HAP-1 (cell line): ENCODE measurements around the gene MRPL11.
A peak's percentile ranks its signal among the peaks of the same experiment; 100 is the strongest.

ENCODE experiments used
- DNase-seq, 2 experiments: peaks; one replicate each; pipeline ENCODE4 v3.0.0-alpha.2; 2016 to 2020; ENCODE audit warnings: low spot score in 2 of 2
- H3K27me3 ChIP-seq: fragments of 250-450 bp; sonication (Bioruptor Pico); 2 replicates; pipeline ENCODE4 v1.5.1; 2020; ENCODE audit warnings: low read depth, mild to moderate bottlenecking, moderate library complexity
- H3K36me3 ChIP-seq: fragments of 250-450 bp; sonication (Bioruptor Pico); replicated peaks from 2 replicates; pipeline ENCODE4 v1.5.1; 2020; ENCODE audit warnings: mild to moderate bottlenecking
- H3K4me1 ChIP-seq: fragments of 250-450 bp; sonication (Bioruptor Pico); 2 replicates; pipeline ENCODE4 v1.5.1; 2020; ENCODE audit warnings: mild to moderate bottlenecking
- H3K4me3 ChIP-seq: fragments of 250-450 bp; sonication (Bioruptor Pico); 2 replicates; pipeline ENCODE4 v1.5.1; 2020; ENCODE audit warnings: mild to moderate bottlenecking, moderate library complexity
- H3K9me3 ChIP-seq: fragments of 250-450 bp; sonication (Bioruptor Pico); 2 replicates; pipeline ENCODE4 v1.5.1; 2020; ENCODE audit warnings: mild to moderate bottlenecking, moderate library complexity
- in situ Hi-C: fragments of 300-500 bp; cut with MboI; formaldehyde crosslinking; loops from 3 replicates; pipeline ENCODE4 v1.14.3; 2020; ENCODE audit warnings: low sequenced_read_pairs, inconsistent platforms, mixed read lengths

MRPL11 gene

GRCh38 chr11:66438504-66439466 lies at the start of gene MRPL11:
TSS of gene MRPL11 (minus strand) at chr11:66438848. CDS start at chr11:66438754, 94 bp downstream.
- Histone ChIP-seq H3K9me3 (peaks cover 2% of the 10 kb centered on the region; the same call in 1 of the 2 replicates), H3K27me3 (no peaks in the 10 kb centered on the region), H3K36me3 (peaks cover 16% of the 10 kb centered on the region), H3K4me1 (peaks cover 5% of the 10 kb centered on the region), H3K4me3 (peak within 1 kb of the TSS; percentile 73)
- DNase-seq = peak; percentile 93 to 95
- in situ Hi-C loops = no loop called here

DNA sequence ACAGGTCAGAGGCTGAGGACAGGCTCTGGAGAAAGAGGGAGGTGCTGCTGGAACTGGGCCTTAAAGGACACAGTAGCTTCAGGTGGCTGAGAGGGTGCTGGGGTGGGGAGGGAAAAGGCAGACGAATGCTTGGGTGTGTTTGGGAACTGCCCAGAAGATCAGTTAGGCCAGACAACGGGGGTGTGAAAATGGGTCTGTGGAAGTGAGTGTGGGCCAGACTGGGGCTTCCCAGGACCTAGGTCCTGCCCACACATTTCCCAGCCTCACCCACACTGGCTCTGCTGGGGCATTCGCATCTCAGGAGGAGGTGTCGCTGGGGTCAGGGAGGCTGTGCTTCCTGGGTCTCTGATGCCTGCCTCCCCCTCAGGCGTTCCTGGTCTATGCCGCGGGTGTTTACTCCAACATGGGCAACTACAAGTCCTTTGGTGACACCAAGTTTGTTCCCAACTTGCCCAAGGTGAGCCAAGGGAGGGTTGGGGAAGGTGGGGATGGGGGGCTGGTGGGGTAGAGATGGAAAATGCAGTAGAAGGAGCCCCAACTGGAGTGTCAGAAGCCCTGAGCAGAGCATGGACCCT lies 46.2 kb upstream of the MRPL11 start:
- in situ Hi-C loops = no loop called here
- Histone ChIP-seq H3K36me3 (peaks cover 5% of the 10 kb centered on the region; the same call in 1 of the 2 replicates), H3K27me3 (no peaks in the 10 kb centered on the region), H3K4me1 (no peaks in the 10 kb centered on the region), H3K4me3 (no peak overlapping the region), H3K9me3 (no peaks in the 10 kb centered on the region)
- DNase-seq = no peak

GRCh38 chr11:66480117-66480938 lies 41.7 kb upstream of the MRPL11 start, which contains the start of gene DPP3:
TSS of gene DPP3 (plus strand) at chr11:66480434. CDS start at chr11:66482201, 1,767 bp downstream.
- Histone ChIP-seq H3K4me3 (peak within 1 kb of the TSS; percentile 70), H3K9me3 (no peaks in the 10 kb centered on the region), H3K36me3 (peaks cover 10% of the 10 kb centered on the region; the same call in 1 of the 2 replicates), H3K4me1 (0 out of 2 replicates have a peak, but pooled peaks cover 7% of the 10 kb centered on the region), H3K27me3 (no peaks in the 10 kb centered on the region)
- in situ Hi-C loops = no loop called here
- DNase-seq = peak; percentile 94 to 98

- H3K9me3 ChIP-seq = no peaks in the 10 kb centered on the region
- no peaks in the 10 kb centered on the region for H3K27me3 ChIP-seq
- in situ Hi-C loops = no loop called here
- H3K4me1 ChIP-seq = 0 out of 2 replicates have a peak, but pooled peaks cover 7% of the 10 kb centered on the region
- peak; percentile 45 to 74 for DNase-seq
- peak overlapping the region; percentile 70 for H3K4me3 ChIP-seq
- H3K36me3 ChIP-seq = peaks cover 10% of the 10 kb centered on the region; the same call in 1 of the 2 replicates
Observed at GRCh38 chr11:66479394-66480116, 40.9 kb upstream of the MRPL11 start.

- Histone ChIP-seq H3K4me3 (peak overlapping the region; percentile 70), H3K9me3 (no peaks in the 10 kb centered on the region), H3K36me3 (peaks cover 15% of the 10 kb centered on the region), H3K4me1 (0 out of 2 replicates have a peak, but pooled peaks cover 7% of the 10 kb centered on the region), H3K27me3 (no peaks in the 10 kb centered on the region)
- peak in 1 of 2 experiments; percentile 40 for DNase-seq
- in situ Hi-C loops = no loop called here
Observed at GRCh38 chr11:66478729-66479393, 40.2 kb upstream of the MRPL11 start.

GRCh38 chr11:66477263-66478201 lies 38.9 kb upstream of the MRPL11 start:
- in situ Hi-C loops = no loop called here
- Histone ChIP-seq H3K27me3 (no peaks in the 10 kb centered on the region), H3K4me1 (0 out of 2 replicates have a peak, but pooled peaks cover 7% of the 10 kb centered on the region), H3K9me3 (no peaks in the 10 kb centered on the region), H3K4me3 (no peak overlapping the region), H3K36me3 (peaks cover 21% of the 10 kb centered on the region)
- no peak for DNase-seq

GRCh38 chr11:66476841-66477251 lies 38.2 kb upstream of the MRPL11 start:
- peak in 1 of 2 experiments; percentile 42 for DNase-seq
- Histone ChIP-seq H3K27me3 (no peaks in the 10 kb centered on the region), H3K36me3 (peaks cover 21% of the 10 kb centered on the region), H3K4me1 (0 out of 2 replicates have a peak, but pooled peaks cover 7% of the 10 kb centered on the region), H3K4me3 (no peak overlapping the region), H3K9me3 (no peaks in the 10 kb centered on the region)
- in situ Hi-C loops = no loop called here

DNA sequence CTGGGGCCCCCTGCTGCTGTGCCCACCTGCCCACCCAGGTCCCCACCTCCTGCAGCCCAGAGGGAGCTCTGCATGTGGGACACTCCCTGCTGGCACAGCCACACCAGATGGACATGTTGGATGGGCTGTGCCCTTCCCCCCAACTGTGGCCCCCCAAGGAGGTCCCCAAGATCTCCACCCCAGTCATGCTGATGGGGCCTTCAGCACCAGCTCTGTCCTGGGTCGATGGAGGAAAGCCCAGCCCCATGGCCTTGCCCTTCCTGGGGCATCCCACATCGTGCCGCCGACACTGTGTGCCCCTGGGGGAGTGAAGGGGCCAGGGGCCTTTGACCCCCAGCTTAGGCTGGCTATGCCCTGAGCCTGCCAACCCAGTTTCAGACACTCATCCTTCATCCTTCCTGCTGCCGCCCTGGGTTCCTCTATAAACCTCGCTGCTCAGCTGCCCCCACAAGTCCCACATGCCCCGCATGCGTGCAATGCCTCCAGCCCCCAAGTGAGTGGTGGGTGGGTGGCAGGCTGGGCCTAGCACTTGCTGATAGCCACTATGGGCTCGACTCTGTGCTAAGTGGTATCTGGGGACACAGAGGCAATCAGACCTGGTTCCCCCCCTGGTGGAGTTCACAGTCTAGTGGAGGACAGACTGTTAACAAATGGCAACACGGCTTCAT lies 37.7 kb upstream of the MRPL11 start:
- H3K27me3 ChIP-seq = no peaks in the 10 kb centered on the region
- peaks cover 21% of the 10 kb centered on the region for H3K36me3 ChIP-seq
- H3K4me1 ChIP-seq = 0 out of 2 replicates have a peak, but pooled peaks cover 7% of the 10 kb centered on the region
- in situ Hi-C loops = no loop called here
- H3K9me3 ChIP-seq = no peaks in the 10 kb centered on the region
- no peak for DNase-seq
- no peak overlapping the region for H3K4me3 ChIP-seq

GRCh38 chr11:66475349-66476172 lies 36.9 kb upstream of the MRPL11 start:
- Histone ChIP-seq H3K4me1 (0 out of 2 replicates have a peak, but pooled peaks cover 7% of the 10 kb centered on the region), H3K27me3 (no peaks in the 10 kb centered on the region), H3K9me3 (no peaks in the 10 kb centered on the region), H3K36me3 (peaks cover 21% of the 10 kb centered on the region), H3K4me3 (no peak overlapping the region)
- in situ Hi-C loops = no loop called here
- no peak for DNase-seq

GRCh38 chr11:66473608-66474515 lies 35.2 kb upstream of the MRPL11 start:
- 0 out of 2 replicates have a peak, but pooled peaks cover 3% of the 10 kb centered on the region for H3K4me1 ChIP-seq
- in situ Hi-C loops = no loop called here
- peaks cover 21% of the 10 kb centered on the region for H3K36me3 ChIP-seq

More at GRCh38 chr11:66473608-66474515, 35.2 kb upstream of the MRPL11 start:
- H3K9me3 ChIP-seq = no peaks in the 10 kb centered on the region
- DNase-seq = no peak
- no peaks in the 10 kb centered on the region for H3K27me3 ChIP-seq
- H3K4me3 ChIP-seq = no peak overlapping the region
